Lung (tissue), 12 donors: ENCODE results near the gene AGFG2. TPM values are rescaled to one million over a fixed set of nuclear protein-coding genes. Genes with fewer than 3 reads are reported as not detected.

Source experiments
- ATAC-seq: fragments of 200-7000 bp; cut with Tn5 transposase; one replicate; pipeline ENCODE4 v1.9.1; 2020; ENCODE audit warnings: moderate number of reproducible peaks; ENCODE audit not compliant: insufficient read depth, low FRiP score
- DNase-seq, 3 donors: peaks; one replicate each; pipeline ENCODE4 v3.0.0-alpha.2; 2013 to 2017
- H3K27ac ChIP-seq, 2 donors: one replicate each; pipeline ENCODE4 v1.5.1; 2013; ENCODE audit warnings: mild to moderate bottlenecking in 2 of 2, moderate library complexity in 2 of 2, control low read depth in 1 of 2, inconsistent platforms in 1 of 2, low read depth in 1 of 2, low read length in 1 of 2
- H3K27me3 ChIP-seq, 3 donors: one replicate each; pipeline ENCODE4 v1.5.1; 2013; ENCODE audit warnings: low read length in 2 of 3; ENCODE audit not compliant: control insufficient read depth in 3 of 3, insufficient read depth in 3 of 3
- H3K36me3 ChIP-seq, 4 donors: one replicate each; pipeline ENCODE4 v1.5.1; 2013; ENCODE audit warnings: low read length in 4 of 4, mild to moderate bottlenecking in 1 of 4, moderate library complexity in 1 of 4; ENCODE audit not compliant: control insufficient read depth in 4 of 4, insufficient read depth in 4 of 4
- H3K4me1 ChIP-seq, 5 donors: one replicate each; pipeline ENCODE4 v1.5.1; 2013; ENCODE audit warnings: low read length in 5 of 5, mild to moderate bottlenecking in 2 of 5, moderate library complexity in 1 of 5; ENCODE audit not compliant: control insufficient read depth in 5 of 5, insufficient read depth in 5 of 5
- H3K4me3 ChIP-seq: one replicate; pipeline ENCODE4 v1.5.1; 2013; ENCODE audit warnings: mild to moderate bottlenecking, control low read depth, moderate library complexity
- H3K9ac ChIP-seq, 2 donors: one replicate each; pipeline ENCODE4 v1.5.1; 2013; ENCODE audit warnings: low read length in 2 of 2, control low read depth in 1 of 2; ENCODE audit not compliant: insufficient read depth in 1 of 2
- H3K9me3 ChIP-seq, 4 donors: one replicate each; pipeline ENCODE4 v1.5.1; 2013; ENCODE audit warnings: low read length in 3 of 4, mild to moderate bottlenecking in 1 of 4, moderate library complexity in 1 of 4; ENCODE audit not compliant: control insufficient read depth in 4 of 4, insufficient read depth in 3 of 4
- WGBS, 2 donors: extraction: QIAGEN DNeasy Blood & Tissue Kit; methylation state at CpG; one replicate each; pipeline ENCODE4 v1.1.7; 2013; 5-methylcytosine and 5-hydroxymethylcytosine counted together
- polyA plus RNA-seq, 2 donors: library from polyadenylated mRNA; stranded (reverse); fragments of 200-250 nt; gene quantifications; one replicate each; pipeline ENCODE4 v1.2.1, GENCODE V29; 2013
- total RNA-seq, 2 donors: library from RNA; depleted of rRNA in 1 of 2; stranded (reverse); fragments of >200 nt in 1 of 2; gene quantifications; one replicate each; pipeline ENCODE4 v1.2.1, GENCODE V29; 2014 to 2021
- TF ChIP-seq, protein P1 (sequence below): IDR thresholded peaks from 2 replicates; pipeline ENCODE4 v1.5.1; 2012; ENCODE audit warnings: mild to moderate bottlenecking; ENCODE audit errors: control extremely low read depth, extremely low read depth
- donor health status: control.
- donor health status: control.
- donor health status: Bipolar disorder and iron deficiency.
- donor health status: healthy.
- donor health status: DM: yes; HTN: yes; CAD: no.

AGFG2 gene
- total and polyA plus RNA-seq, 4 donors: 15.9 to 36.0 (median 19.7) TPM

DNA sequence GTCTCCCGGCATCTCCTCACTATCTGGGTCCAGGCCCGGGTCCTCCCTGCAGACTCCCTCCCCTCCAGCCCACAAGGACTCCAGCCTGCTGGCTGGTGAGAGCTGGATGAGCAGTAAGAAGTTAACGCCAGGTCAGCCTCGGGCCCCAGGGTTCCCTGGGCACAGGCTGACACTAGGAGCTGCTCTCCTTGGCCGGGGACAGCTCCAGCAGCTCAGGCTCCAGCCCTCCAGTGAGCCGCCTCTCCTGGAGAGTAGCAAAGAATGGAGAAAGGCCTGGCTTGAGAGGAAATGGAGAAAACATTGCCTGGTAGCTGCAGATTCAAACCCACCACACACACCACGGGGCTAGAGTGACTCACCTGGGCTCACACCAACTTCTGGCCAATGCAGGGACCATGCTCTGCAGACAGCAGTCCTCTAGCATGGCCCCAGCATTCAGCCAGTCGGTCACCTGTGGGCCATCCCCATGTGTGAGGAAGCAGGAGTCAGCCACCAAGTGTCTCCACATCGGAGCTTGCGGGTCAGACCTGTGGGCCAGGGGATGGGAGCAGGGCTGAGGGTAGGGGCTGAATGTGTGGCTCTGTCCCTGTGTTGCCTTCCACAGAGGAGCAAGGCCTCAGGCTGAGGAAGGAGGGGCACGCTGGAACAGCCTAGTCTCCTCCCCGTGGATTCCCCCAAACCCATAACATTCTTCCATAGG lies 28.2 kb downstream of the AGFG2 start:
- no peak for ATAC-seq
- 79 to 83% methylated on average over 12 of the region's 12 CpGs for WGBS, 2 donors
- peaks cover 0 to 19% (median 12%) of the 10 kb centered on the region in 5 donors for H3K4me1 ChIP-seq
- no peaks in the 10 kb centered on the region for H3K27me3 ChIP-seq
- no peaks in the 10 kb centered on the region for H3K9me3 ChIP-seq
- DNase-seq: no peak
- H3K4me3 ChIP-seq: no peak overlapping the region
- H3K36me3 ChIP-seq: peaks cover 0 to 14% (median 0%) of the 10 kb centered on the region in 4 donors
- H3K27ac ChIP-seq: peak overlapping the region in 1 of 2 donors; percentile 28
- TF ChIP-seq, protein P1, sequence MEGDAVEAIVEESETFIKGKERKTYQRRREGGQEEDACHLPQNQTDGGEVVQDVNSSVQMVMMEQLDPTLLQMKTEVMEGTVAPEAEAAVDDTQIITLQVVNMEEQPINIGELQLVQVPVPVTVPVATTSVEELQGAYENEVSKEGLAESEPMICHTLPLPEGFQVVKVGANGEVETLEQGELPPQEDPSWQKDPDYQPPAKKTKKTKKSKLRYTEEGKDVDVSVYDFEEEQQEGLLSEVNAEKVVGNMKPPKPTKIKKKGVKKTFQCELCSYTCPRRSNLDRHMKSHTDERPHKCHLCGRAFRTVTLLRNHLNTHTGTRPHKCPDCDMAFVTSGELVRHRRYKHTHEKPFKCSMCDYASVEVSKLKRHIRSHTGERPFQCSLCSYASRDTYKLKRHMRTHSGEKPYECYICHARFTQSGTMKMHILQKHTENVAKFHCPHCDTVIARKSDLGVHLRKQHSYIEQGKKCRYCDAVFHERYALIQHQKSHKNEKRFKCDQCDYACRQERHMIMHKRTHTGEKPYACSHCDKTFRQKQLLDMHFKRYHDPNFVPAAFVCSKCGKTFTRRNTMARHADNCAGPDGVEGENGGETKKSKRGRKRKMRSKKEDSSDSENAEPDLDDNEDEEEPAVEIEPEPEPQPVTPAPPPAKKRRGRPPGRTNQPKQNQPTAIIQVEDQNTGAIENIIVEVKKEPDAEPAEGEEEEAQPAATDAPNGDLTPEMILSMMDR: no peak
- no peak overlapping the region for H3K9ac ChIP-seq

DNA sequence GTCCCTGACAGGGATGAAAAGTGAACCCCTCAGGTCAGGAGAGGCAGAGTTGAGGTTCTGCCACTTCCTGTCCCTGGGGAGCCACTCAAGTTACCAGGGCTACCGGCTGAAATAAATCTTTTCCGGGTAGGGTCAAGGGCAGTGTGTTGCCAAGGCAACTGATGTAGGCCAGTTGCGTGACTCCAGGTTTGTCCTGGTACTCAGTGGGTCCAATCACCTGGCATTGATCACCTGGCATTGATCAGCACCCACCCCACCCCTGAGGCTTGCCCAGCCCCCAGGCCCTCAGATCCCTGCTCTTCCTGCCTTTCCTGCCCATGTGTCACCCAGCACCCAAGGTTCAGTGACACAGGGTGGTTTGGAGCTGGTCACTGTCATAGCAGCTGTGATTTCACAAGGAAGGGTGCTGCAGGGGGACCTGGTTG lies 28.8 kb downstream of the AGFG2 start:
- 26 to 38% methylated on average over 3 of the region's 3 CpGs for WGBS, 2 donors
- Histone ChIP-seq H3K9ac (no peak overlapping the region), H3K4me3 (no peak overlapping the region), H3K9me3 (no peaks in the 10 kb centered on the region), H3K27ac (peak overlapping the region in 1 of 2 donors; percentile 51), H3K27me3 (no peaks in the 10 kb centered on the region), H3K4me1 (peaks cover 0 to 19% (median 12%) of the 10 kb centered on the region in 5 donors), H3K36me3 (peaks cover 0 to 14% (median 0%) of the 10 kb centered on the region in 4 donors)
- TF ChIP-seq, protein P1: no peak
- DNase-seq (no peak), ATAC-seq (no peak)

DNA sequence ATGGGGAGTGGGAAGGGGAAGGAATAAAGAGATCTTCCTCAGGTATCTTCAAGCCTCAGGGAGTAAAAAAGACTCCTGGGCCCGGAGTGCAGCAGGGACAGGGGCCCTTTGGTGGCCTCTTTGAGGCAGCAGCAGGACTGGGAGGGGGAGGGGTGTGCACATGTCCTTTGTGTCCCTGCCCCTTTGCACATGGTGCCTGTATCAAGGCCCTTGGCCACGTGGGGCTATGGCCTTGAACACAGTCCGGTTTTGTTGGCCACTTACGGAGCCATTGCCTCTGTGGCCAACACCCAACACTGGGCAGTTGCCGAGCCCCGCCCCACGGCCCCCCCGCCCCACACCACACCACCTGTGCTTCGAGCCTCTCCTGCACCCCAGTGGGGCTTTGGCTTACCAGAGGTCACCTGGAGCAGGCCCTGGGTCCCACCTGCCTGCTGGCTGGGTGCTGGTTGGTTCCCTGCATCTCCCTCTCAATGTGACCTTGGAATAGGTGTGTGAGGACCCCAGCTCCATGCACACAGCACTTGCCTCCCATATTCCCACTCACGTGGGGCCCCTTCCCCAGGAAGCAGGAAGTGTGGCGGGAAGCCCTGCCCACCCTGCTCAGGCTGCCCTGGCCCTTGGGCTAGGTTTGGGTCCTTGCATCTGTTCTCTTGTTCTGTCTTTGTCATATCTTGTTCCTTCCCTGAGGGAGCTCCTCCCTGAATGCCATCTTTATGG lies 29.3 kb downstream of the AGFG2 start:
- DNase-seq (no peak), ATAC-seq (no peak)
- Histone ChIP-seq H3K36me3 (peaks cover 0 to 14% (median 0%) of the 10 kb centered on the region in 4 donors), H3K4me1 (peaks cover 0 to 19% (median 12%) of the 10 kb centered on the region in 5 donors), H3K9me3 (no peaks in the 10 kb centered on the region), H3K4me3 (no peak overlapping the region), H3K27me3 (no peaks in the 10 kb centered on the region), H3K9ac (no peak overlapping the region), H3K27ac (peak overlapping the region in 1 of 2 donors; percentile 51)
- 68 to 79% methylated on average over 11 of the region's 11 CpGs for WGBS, 2 donors
- TF ChIP-seq, protein P1: no peak
